ENCODE results near the gene ABCB11.

DNA sequence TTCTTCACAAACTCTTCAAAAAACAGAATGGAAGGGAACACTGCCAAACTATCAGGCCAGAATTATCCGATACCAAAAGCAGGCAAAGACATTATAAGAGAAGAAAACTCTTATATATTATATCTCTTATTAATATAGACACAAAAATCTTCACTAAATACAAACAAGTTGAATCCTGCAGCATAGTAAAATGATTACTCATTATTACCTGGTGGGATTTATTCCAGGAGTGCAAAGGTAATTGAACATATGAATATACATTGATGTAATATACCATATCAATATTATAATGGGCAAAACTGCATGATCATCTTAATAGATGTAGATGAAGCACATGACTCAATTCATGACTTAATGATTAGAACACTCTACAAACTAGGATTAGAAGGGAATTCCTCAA lies 25.1 kb downstream of the ABCB11 start:
- TF ChIP-seq FOXA1 (IDR thresholded peaks at IDR 0.05) (no peak), SUZ12 (IDR thresholded peaks at IDR 0.05) (no peak), FOXM1 (IDR thresholded peaks at IDR 0.05; ENCODE audit: borderline replicate concordance) (no peak), ARNT (IDR thresholded peaks at IDR 0.05) (no peak), LEF1 (IDR thresholded peaks at IDR 0.05; ENCODE audit: borderline replicate concordance) (no peak), ELF4 (IDR thresholded peaks at IDR 0.05) (no peak), SP1 (IDR thresholded peaks at IDR 0.05) (no peak), BHLHE40 (IDR thresholded peaks at IDR 0.05; ENCODE audit: borderline replicate concordance) (no peak), CTBP1 (IDR thresholded peaks at IDR 0.05; ENCODE audit: borderline replicate concordance) (no peak), TARDBP (IDR thresholded peaks at IDR 0.05) (no peak), FOXK2 (IDR thresholded peaks at IDR 0.05) (no peak), L3MBTL2 (conservative IDR thresholded peaks at IDR 0.05) (no peak)
- TF ChIP-seq, protein P1, sequence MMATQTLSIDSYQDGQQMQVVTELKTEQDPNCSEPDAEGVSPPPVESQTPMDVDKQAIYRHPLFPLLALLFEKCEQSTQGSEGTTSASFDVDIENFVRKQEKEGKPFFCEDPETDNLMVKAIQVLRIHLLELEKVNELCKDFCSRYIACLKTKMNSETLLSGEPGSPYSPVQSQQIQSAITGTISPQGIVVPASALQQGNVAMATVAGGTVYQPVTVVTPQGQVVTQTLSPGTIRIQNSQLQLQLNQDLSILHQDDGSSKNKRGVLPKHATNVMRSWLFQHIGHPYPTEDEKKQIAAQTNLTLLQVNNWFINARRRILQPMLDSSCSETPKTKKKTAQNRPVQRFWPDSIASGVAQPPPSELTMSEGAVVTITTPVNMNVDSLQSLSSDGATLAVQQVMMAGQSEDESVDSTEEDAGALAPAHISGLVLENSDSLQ (IDR thresholded peaks at IDR 0.05), result no peak

All from HEK293T (cell line).